ENCODE data around the gene ARCN1.
A peak's percentile ranks its signal among the peaks of the same experiment; 100 is the strongest.
"Not testable (repeated sequence)": the region's sequence is repeated elsewhere in the genome, so short reads cannot be mapped to it uniquely, and the experiment has no call there.

The ARCN1 gene

GRCh38 chr11:118544647-118545010, 27.6 kb upstream of the ARCN1 start:
- H3K36me3 ChIP-seq (ENCODE audit: control insufficient read depth, insufficient read depth, low read length) = peaks cover 4% of the 10 kb centered on the region

DNA sequence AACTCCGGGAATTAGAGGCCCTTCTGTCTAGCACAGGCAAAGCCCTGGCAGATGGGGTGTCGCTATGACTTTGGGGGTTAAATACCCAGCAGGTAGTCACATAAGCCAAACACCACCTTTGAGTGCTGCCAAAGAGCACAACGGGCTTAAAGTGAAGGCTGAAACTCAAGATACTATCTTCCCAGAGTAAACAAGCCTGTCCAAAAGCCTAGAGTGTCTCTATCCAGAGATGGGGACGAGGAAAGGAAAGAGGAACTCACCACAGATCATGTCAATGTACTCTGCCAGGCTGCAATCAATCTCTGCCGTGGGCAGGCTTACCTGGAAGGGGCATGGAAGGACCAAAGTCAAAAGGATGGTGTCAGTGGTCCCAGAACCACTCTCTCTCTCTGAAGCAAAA, 26.7 kb upstream of the ARCN1 start:
- Histone ChIP-seq H3K27ac (ENCODE audit: insufficient read depth, low read depth, low read length, poor library complexity, severe bottlenecking) (no peak overlapping the region), H3K9me3 (ENCODE audit: control insufficient read depth, low read length) (no peaks in the 10 kb centered on the region), H3K4me1 (ENCODE audit: control insufficient read depth, insufficient read depth, low read length) (no peaks in the 10 kb centered on the region), H3K36me3 (ENCODE audit: control insufficient read depth, insufficient read depth, low read length) (peaks cover 4% of the 10 kb centered on the region), H3K4me3 (ENCODE audit: insufficient read depth, low read depth, low read length) (no peak overlapping the region), H3K27me3 (ENCODE audit: control insufficient read depth, insufficient read depth, low read length, poor library complexity, severe bottlenecking) (no peaks in the 10 kb centered on the region)
- 92 to 94% methylated on average over 5 of the region's 5 CpGs for WGBS, 2 experiments

More at GRCh38 chr11:118544647-118545010, 27.6 kb upstream of the ARCN1 start:
- Histone ChIP-seq H3K4me1 (ENCODE audit: control insufficient read depth, insufficient read depth, low read length) (no peaks in the 10 kb centered on the region), H3K4me3 (ENCODE audit: insufficient read depth, low read depth, low read length) (no peak overlapping the region), H3K9me3 (ENCODE audit: control insufficient read depth, low read length) (no peaks in the 10 kb centered on the region), H3K27me3 (ENCODE audit: control insufficient read depth, insufficient read depth, low read length, poor library complexity, severe bottlenecking) (no peaks in the 10 kb centered on the region), H3K27ac (ENCODE audit: insufficient read depth, low read depth, low read length, poor library complexity, severe bottlenecking) (no peak overlapping the region)
- 89 to 90% methylated on average over 3 of the region's 3 CpGs for WGBS, 2 experiments

DNA sequence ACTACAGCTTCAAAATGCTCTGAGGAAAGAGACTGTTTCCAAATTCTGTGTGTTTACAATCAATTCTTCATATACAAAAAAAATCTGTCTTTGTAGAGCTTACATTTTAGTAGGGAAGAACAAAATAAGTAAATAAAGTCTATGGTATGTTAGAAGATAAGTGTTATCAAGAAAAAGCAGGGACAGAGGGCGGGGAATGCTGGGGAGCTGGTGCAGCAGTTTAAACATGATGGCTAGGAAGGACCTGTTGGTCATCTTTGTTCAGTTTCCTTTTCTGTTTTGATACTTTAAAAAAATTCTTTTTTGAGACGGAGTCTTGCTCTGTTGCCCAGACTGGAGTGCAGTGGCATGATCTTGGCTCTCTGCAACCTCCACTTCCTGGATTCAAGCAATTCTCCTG, 25.1 kb upstream of the ARCN1 start:
- 96 to 97% methylated on average over 2 of the region's 2 CpGs for WGBS, 2 experiments
- H3K4me3 ChIP-seq (ENCODE audit: insufficient read depth, low read depth, low read length) = no peak overlapping the region
- H3K27ac ChIP-seq (ENCODE audit: insufficient read depth, low read depth, low read length, poor library complexity, severe bottlenecking) = no peak overlapping the region
- no peaks in the 10 kb centered on the region for H3K27me3 ChIP-seq (ENCODE audit: control insufficient read depth, insufficient read depth, low read length, poor library complexity, severe bottlenecking)
- no peaks in the 10 kb centered on the region for H3K9me3 ChIP-seq (ENCODE audit: control insufficient read depth, low read length)
- H3K36me3 ChIP-seq (ENCODE audit: control insufficient read depth, insufficient read depth, low read length) = peaks cover 4% of the 10 kb centered on the region
- H3K4me1 ChIP-seq (ENCODE audit: control insufficient read depth, insufficient read depth, low read length) = no peaks in the 10 kb centered on the region

DNA sequence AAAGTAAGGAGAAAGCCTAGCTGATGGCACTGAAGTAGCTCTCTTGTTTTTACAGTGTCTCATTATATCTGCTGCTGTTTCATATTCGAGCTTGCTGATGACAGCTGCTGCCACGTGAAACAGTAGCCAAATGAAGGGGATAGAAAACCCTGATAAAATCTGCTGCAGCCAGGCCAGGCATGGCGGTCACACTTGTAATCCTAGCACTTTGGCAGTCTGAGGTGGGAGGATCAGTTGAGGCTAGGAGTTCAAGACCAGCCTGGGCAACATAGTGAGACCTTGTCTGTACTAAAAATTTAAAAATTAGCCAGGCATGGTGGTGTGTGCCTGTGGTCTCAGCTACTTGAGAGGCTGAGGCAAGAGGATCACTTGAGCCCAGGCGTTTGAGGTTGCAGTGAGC, 19.9 kb upstream of the ARCN1 start:
- H3K4me1 ChIP-seq (ENCODE audit: control insufficient read depth, insufficient read depth, low read length) = no peaks in the 10 kb centered on the region
- peaks cover 6% of the 10 kb centered on the region for H3K36me3 ChIP-seq (ENCODE audit: control insufficient read depth, insufficient read depth, low read length)
- H3K4me3 ChIP-seq (ENCODE audit: insufficient read depth, low read depth, low read length) = no peak overlapping the region
- H3K27ac ChIP-seq (ENCODE audit: insufficient read depth, low read depth, low read length, poor library complexity, severe bottlenecking) = no peak overlapping the region
- H3K27me3 ChIP-seq (ENCODE audit: control insufficient read depth, insufficient read depth, low read length, poor library complexity, severe bottlenecking) = no peaks in the 10 kb centered on the region
- WGBS, 2 experiments = 90 to 94% methylated on average over 4 of the region's 4 CpGs
- H3K9me3 ChIP-seq (ENCODE audit: control insufficient read depth, low read length) = no peaks in the 10 kb centered on the region

DNA sequence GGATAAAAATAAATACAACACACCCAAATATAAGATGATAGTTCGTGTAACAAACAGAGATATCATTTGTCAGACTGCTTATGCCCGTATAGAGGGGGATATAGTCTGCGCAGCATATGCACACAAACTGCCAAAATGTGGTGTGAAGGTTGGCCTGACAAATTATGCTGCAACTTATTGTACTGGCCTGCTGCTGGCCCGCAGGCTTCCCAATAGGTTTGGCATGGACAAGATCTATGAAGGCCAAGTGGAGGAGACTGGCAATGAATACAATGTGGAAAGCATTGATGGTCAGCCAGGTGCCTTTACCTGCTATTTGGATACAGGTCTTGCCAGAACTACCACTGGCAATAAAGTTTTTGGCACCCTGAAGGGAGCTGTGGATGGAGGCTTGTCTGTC, 11.4 kb upstream of the ARCN1 start:
- no peak overlapping the region for H3K4me3 ChIP-seq (ENCODE audit: insufficient read depth, low read depth, low read length)
- no peaks in the 10 kb centered on the region for H3K36me3 ChIP-seq (ENCODE audit: control insufficient read depth, insufficient read depth, low read length)
- WGBS, 2 experiments = 91 to 96% methylated on average over 4 of the region's 4 CpGs
- H3K27me3 ChIP-seq (ENCODE audit: control insufficient read depth, insufficient read depth, low read length, poor library complexity, severe bottlenecking) = no peaks in the 10 kb centered on the region
- H3K27ac ChIP-seq (ENCODE audit: insufficient read depth, low read depth, low read length, poor library complexity, severe bottlenecking) = no peak overlapping the region
- no peaks in the 10 kb centered on the region for H3K9me3 ChIP-seq (ENCODE audit: control insufficient read depth, low read length)
- no peaks in the 10 kb centered on the region for H3K4me1 ChIP-seq (ENCODE audit: control insufficient read depth, insufficient read depth, low read length)

- Histone ChIP-seq H3K4me3 (ENCODE audit: insufficient read depth, low read depth, low read length) (no peak overlapping the region), H3K36me3 (ENCODE audit: control insufficient read depth, insufficient read depth, low read length) (no peaks in the 10 kb centered on the region), H3K9me3 (ENCODE audit: control insufficient read depth, low read length) (no peaks in the 10 kb centered on the region), H3K4me1 (ENCODE audit: control insufficient read depth, insufficient read depth, low read length) (no peaks in the 10 kb centered on the region), H3K27ac (ENCODE audit: insufficient read depth, low read depth, low read length, poor library complexity, severe bottlenecking) (no peak overlapping the region), H3K27me3 (ENCODE audit: control insufficient read depth, insufficient read depth, low read length, poor library complexity, severe bottlenecking) (no peaks in the 10 kb centered on the region)
- WGBS, 2 experiments = 92 to 94% methylated on average over 5 of the region's 5 CpGs
These were observed 7.2 kb upstream of the ARCN1 start for GRCh38 chr11:118565051-118565450.

GRCh38 chr11:118569670-118570069, 2.5 kb upstream of the ARCN1 start:
- no peaks in the 10 kb centered on the region for H3K4me1 ChIP-seq (ENCODE audit: control insufficient read depth, insufficient read depth, low read length)

GRCh38 chr11:118570787-118571186, 1.4 kb upstream of the ARCN1 start:
- Histone ChIP-seq H3K27me3 (ENCODE audit: control insufficient read depth, insufficient read depth, low read length, poor library complexity, severe bottlenecking) (no peaks in the 10 kb centered on the region), H3K36me3 (ENCODE audit: control insufficient read depth, insufficient read depth, low read length) (no peaks in the 10 kb centered on the region), H3K4me3 (ENCODE audit: insufficient read depth, low read depth, low read length) (no peak overlapping the region), H3K9me3 (ENCODE audit: control insufficient read depth, low read length) (no peaks in the 10 kb centered on the region), H3K27ac (ENCODE audit: insufficient read depth, low read depth, low read length, poor library complexity, severe bottlenecking) (no peak overlapping the region), H3K4me1 (ENCODE audit: control insufficient read depth, insufficient read depth, low read length) (no peaks in the 10 kb centered on the region)
- 100% methylated on average over 1 of the region's 1 CpG; no CpG with 5 or more reads in 1 of the 2 experiments for WGBS, 2 experiments

More at GRCh38 chr11:118569670-118570069, 2.5 kb upstream of the ARCN1 start:
- Histone ChIP-seq H3K36me3 (ENCODE audit: control insufficient read depth, insufficient read depth, low read length) (no peaks in the 10 kb centered on the region), H3K9me3 (ENCODE audit: control insufficient read depth, low read length) (no peaks in the 10 kb centered on the region), H3K4me3 (ENCODE audit: insufficient read depth, low read depth, low read length) (no peak overlapping the region), H3K27me3 (ENCODE audit: control insufficient read depth, insufficient read depth, low read length, poor library complexity, severe bottlenecking) (no peaks in the 10 kb centered on the region), H3K27ac (ENCODE audit: insufficient read depth, low read depth, low read length, poor library complexity, severe bottlenecking) (no peak overlapping the region)
- WGBS, 2 experiments = 87 to 89% methylated on average over 2 of the region's 2 CpGs

DNA sequence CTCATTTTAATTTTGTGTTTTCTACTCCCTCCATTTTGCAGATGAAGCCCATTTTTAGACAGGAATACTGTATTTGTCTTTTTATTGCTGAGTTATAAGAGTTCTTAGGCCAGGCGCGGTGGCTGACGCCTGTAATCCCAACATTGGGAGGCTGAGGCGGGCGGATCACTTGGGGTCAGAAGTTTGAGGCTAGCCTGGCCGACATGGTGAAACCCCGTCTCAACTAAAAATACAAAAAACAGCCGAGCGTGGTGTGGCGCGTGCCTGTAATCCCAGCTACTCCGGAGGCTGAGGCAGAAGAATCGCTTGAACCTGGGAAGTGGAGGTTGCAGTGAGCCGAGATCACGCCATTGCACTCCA, 528 bp upstream of the ARCN1 start:
- H3K36me3 ChIP-seq (ENCODE audit: control insufficient read depth, insufficient read depth, low read length); H3K4me1 ChIP-seq (ENCODE audit: control insufficient read depth, insufficient read depth, low read length); H3K9me3 ChIP-seq (ENCODE audit: control insufficient read depth, low read length); H3K27me3 ChIP-seq (ENCODE audit: control insufficient read depth, insufficient read depth, low read length, poor library complexity, severe bottlenecking); H3K27ac ChIP-seq (ENCODE audit: insufficient read depth, low read depth, low read length, poor library complexity, severe bottlenecking): not testable (repeated sequence)
- WGBS, 2 experiments = 67 to 71% methylated on average over 15 of the region's 15 CpGs
- H3K4me3 ChIP-seq (ENCODE audit: insufficient read depth, low read depth, low read length) = peak overlapping the region; percentile 99

- H3K27ac ChIP-seq (ENCODE audit: insufficient read depth, low read depth, low read length, poor library complexity, severe bottlenecking) = no peak overlapping the region
- H3K27me3 ChIP-seq (ENCODE audit: control insufficient read depth, insufficient read depth, low read length, poor library complexity, severe bottlenecking) = no peaks in the 10 kb centered on the region
- 14 to 15% methylated on average over 10 of the region's 10 CpGs for WGBS, 2 experiments
- H3K9me3 ChIP-seq (ENCODE audit: control insufficient read depth, low read length) = no peaks in the 10 kb centered on the region
- no peaks in the 10 kb centered on the region for H3K4me1 ChIP-seq (ENCODE audit: control insufficient read depth, insufficient read depth, low read length)
- H3K36me3 ChIP-seq (ENCODE audit: control insufficient read depth, insufficient read depth, low read length) = no peaks in the 10 kb centered on the region
- H3K4me3 ChIP-seq (ENCODE audit: insufficient read depth, low read depth, low read length) = peak overlapping the region; percentile 99
These were observed 857 bp downstream of the ARCN1 start for GRCh38 chr11:118572981-118573550.

DNA sequence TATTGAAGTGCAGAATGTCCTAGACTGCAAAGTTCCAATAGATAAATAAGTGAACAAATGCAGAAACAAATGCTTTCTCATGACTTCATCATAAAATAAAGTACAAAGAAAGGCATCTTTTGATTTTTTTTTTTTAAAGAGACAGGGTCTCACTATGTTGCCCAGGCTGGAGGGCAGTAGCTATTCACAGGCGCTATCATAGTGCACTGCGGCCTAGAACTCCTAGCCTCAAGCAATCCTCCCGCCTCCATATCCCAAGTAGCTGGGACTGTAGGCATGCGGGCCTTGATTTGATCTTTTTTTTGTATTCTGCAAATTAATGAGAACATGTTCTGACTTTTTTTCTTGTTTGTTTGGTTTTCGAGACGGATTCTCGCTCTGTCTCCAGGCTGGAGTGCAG, 2.4 kb downstream of the ARCN1 start:
- H3K36me3 ChIP-seq (ENCODE audit: control insufficient read depth, insufficient read depth, low read length) = no peaks in the 10 kb centered on the region
- no peak overlapping the region for H3K4me3 ChIP-seq (ENCODE audit: insufficient read depth, low read depth, low read length)
- no peaks in the 10 kb centered on the region for H3K9me3 ChIP-seq (ENCODE audit: control insufficient read depth, low read length)
- 91 to 97% methylated on average over 7 of the region's 7 CpGs for WGBS, 2 experiments
- no peaks in the 10 kb centered on the region for H3K27me3 ChIP-seq (ENCODE audit: control insufficient read depth, insufficient read depth, low read length, poor library complexity, severe bottlenecking)
- H3K4me1 ChIP-seq (ENCODE audit: control insufficient read depth, insufficient read depth, low read length) = no peaks in the 10 kb centered on the region
- H3K27ac ChIP-seq (ENCODE audit: insufficient read depth, low read depth, low read length, poor library complexity, severe bottlenecking) = no peak overlapping the region

Measured in ectodermal cell (in vitro differentiated cells).